GM21529 (cell line): Measurements from ENCODE around the gene MYADM.

Source experiments
- ATAC-seq: cut with Tn5 transposase; IDR thresholded peaks from one replicate; pipeline ENCODE4 v1.9.1; 2021; ENCODE audit not compliant: unreplicated experiment

The MYADM gene

DNA sequence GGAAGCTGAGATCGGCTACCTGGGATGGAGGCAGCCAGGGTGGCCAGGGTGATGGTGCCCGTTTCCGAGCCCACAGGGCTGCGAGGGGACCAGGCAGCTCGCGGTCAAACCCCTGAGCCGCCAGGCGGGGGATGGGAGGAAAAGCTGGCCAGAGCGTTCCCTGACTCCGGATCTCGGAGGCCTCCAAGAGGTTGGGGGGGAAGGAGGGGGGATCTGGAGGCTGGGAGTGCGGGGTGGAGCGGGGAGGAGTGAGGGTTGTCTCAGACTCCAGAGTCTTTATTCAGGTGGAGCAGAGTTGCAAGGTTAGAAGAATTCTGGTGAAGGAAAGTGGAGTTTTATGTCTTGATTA lies 42.5 kb downstream of the MYADM start:
- no peak for ATAC-seq

- ATAC-seq = no peak
Measured at GRCh38 chr19:53912653-53913052, 45.0 kb downstream of the MYADM start.

- no peak for ATAC-seq
Measured at GRCh38 chr19:53915000-53915399, 47.3 kb downstream of the MYADM start.

DNA sequence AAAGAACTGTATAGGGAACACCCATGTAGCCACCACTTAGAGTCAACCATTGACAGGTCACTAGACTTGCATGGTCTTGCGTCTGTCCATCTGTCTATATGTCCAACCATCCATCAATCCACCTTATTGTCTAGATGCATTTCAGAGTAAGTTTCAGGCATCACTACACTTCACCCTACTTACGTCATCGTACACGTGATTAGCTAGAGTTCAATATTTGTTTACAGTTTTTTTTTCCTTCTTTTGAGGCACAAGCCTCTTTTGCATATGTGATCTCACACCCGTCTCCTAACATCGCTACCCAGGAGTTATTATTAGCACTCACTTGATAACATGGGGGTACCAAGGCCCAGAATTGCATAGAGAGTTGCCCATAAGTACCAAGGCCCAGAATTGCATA lies 48.3 kb downstream of the MYADM start:
- ATAC-seq = no peak

DNA sequence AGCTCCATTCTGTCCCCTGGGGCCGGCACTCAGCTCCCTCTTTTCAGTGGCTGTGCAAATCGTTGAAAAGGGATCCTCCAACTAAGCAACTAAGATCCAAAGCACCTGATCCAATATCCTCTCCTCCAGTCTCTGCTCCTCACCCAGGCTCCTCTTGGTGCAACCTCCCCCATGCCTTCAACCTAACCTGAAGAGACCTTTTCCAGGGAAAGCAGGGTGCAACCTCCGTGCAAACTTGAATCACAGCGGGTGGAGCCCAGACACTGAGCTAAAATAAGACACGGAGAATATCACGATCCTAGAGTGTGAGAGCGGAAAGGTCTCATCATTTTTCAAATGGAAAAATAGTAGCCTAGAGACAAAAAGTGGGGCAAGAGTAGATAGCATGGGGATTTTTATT lies 49.7 kb downstream of the MYADM start:
- no peak for ATAC-seq
